ENCODE data around the gene MYG1. TPM values are rescaled to one million over a fixed set of nuclear protein-coding genes. Genes with fewer than 3 reads are reported as not detected.
A peak's percentile ranks its signal among the peaks of the same experiment; 100 is the strongest.

MYG1 gene
- total RNA-seq, 4 donors from 2014 or later, result 18.4 to 25.6 (median 24.8) TPM

GRCh38 chr12:53347905-53348304, 48.4 kb downstream of the MYG1 start:
- no peaks in the 10 kb centered on the region for H3K36me3 ChIP-seq
- DNase-seq, result no peak
- no peaks in the 10 kb centered on the region for H3K9me3 ChIP-seq
- H3K27me3 ChIP-seq, result no peaks in the 10 kb centered on the region
- no peak overlapping the region for H3K4me3 ChIP-seq
- TF ChIP-seq POLR2A (IDR thresholded peaks at IDR 0.05) (no peak), CTCF (IDR thresholded peaks at IDR 0.05) (no peak)
- H3K27ac ChIP-seq, result no peak overlapping the region
- peaks cover 0 to 16% (median 5%) of the 10 kb centered on the region in 4 donors for H3K4me1 ChIP-seq

- Histone ChIP-seq H3K36me3 (no peaks in the 10 kb centered on the region), H3K4me1 (peaks cover 0 to 11% (median 0%) of the 10 kb centered on the region in 4 donors), H3K4me3 (no peak overlapping the region), H3K9me3 (no peaks in the 10 kb centered on the region), H3K27me3 (no peaks in the 10 kb centered on the region), H3K27ac (peak overlapping the region in 2 of 4 donors; percentile 41 to 56)
- TF ChIP-seq CTCF (IDR thresholded peaks at IDR 0.05), result peak; percentile 82 to 97 (median 94)
- no peak for TF ChIP-seq POLR2A (IDR thresholded peaks at IDR 0.05)
- peak; percentile 81 to 95 (median 81) for DNase-seq
Measured at GRCh38 chr12:53352331-53353256, 53.1 kb downstream of the MYG1 start.

- no peaks in the 10 kb centered on the region for H3K9me3 ChIP-seq
- H3K27ac ChIP-seq, result peak overlapping the region in 2 of 4 donors; percentile 41 to 56
- no peaks in the 10 kb centered on the region for H3K27me3 ChIP-seq
- no peak overlapping the region for H3K4me3 ChIP-seq
- TF ChIP-seq CTCF (IDR thresholded peaks at IDR 0.05) (no peak), POLR2A (IDR thresholded peaks at IDR 0.05) (no peak)
- no peaks in the 10 kb centered on the region for H3K36me3 ChIP-seq
- peaks cover 0 to 11% (median 0%) of the 10 kb centered on the region in 4 donors for H3K4me1 ChIP-seq
- DNase-seq, result no peak
Measured at GRCh38 chr12:53353257-53353655, 53.8 kb downstream of the MYG1 start.

GRCh38 chr12:53355121-53355520, 55.6 kb downstream of the MYG1 start:
- H3K36me3 ChIP-seq, result no peaks in the 10 kb centered on the region
- peaks cover 0 to 11% (median 0%) of the 10 kb centered on the region in 4 donors for H3K4me1 ChIP-seq
- H3K27me3 ChIP-seq, result no peaks in the 10 kb centered on the region
- no peak for TF ChIP-seq CTCF (IDR thresholded peaks at IDR 0.05)
- DNase-seq, result no peak
- no peak overlapping the region for H3K27ac ChIP-seq
- no peak overlapping the region for H3K4me3 ChIP-seq
- H3K9me3 ChIP-seq, result no peaks in the 10 kb centered on the region

Other genes starting within 250 kb of the MYG1 start
- 100 to 1,000 TPM in 3 of 4 donors, 10 to 100 TPM in 1; 29.2 to 274 (median 154) TPM for gene TNS2, start 249.6 kb upstream of the MYG1 start, total RNA-seq
- gene SPRYD3, start 220.3 kb upstream of the MYG1 start, total RNA-seq, result 10 to 100 TPM; 27.8 to 38.7 (median 34.8) TPM
- gene IGFBP6, start 202.0 kb upstream of the MYG1 start, total RNA-seq, result 100 to 1,000 TPM in 2 of 4 donors, 10 to 100 TPM in 2; 68.5 to 191 (median 128) TPM
- gene SOAT2, start 196.2 kb upstream of the MYG1 start, total RNA-seq, result 10 to 100 TPM in 3 of 4 donors, not detected in 1; 13.3 to 55.0 (median 34.5) TPM
- gene ZNF740, start 119.0 kb upstream of the MYG1 start, total RNA-seq, result 10 to 100 TPM; 11.9 to 38.8 (median 23.1) TPM
- 100 to 1,000 TPM in 2 of 4 donors, 10 to 100 TPM in 2; 36.1 to 154 (median 109) TPM for gene CSAD, start 118.8 kb upstream of the MYG1 start, total RNA-seq
- 10 to 100 TPM in 1 of 4 donors, 1 to 10 TPM in 3; 3.8 to 66.0 (median 4.4) TPM for gene ITGB7, start 92.4 kb upstream of the MYG1 start, total RNA-seq
- 10 to 100 TPM in 1 of 4 donors, 1 to 10 TPM in 3; 1.9 to 10.7 (median 5.7) TPM for gene RARG, start 67.5 kb upstream of the MYG1 start, total RNA-seq
- 100 to 1,000 TPM in 1 of 4 donors, 10 to 100 TPM in 3; 47.0 to 108 (median 87.0) TPM for gene ESPL1, start 31.4 kb upstream of the MYG1 start, total RNA-seq
- gene PFDN5, start 4.2 kb upstream of the MYG1 start, total RNA-seq, result 100 to 1,000 TPM; 223 to 578 (median 263) TPM
- 100 to 1,000 TPM in 1 of 4 donors, 10 to 100 TPM in 3; 36.4 to 143 (median 51.1) TPM for gene AAAS, start 21.9 kb downstream of the MYG1 start, total RNA-seq
- gene SP7, start 36.7 kb downstream of the MYG1 start, total RNA-seq, result not detected
- 10 to 100 TPM; 56.1 to 83.4 (median 67.8) TPM for gene SP1, start 80.5 kb downstream of the MYG1 start, total RNA-seq
- gene AMHR2, start 124.2 kb downstream of the MYG1 start, total RNA-seq, result under 1 TPM in 1 of 4 donors, not detected in 3; 0.40 TPM
- gene PRR13, start 142.0 kb downstream of the MYG1 start, total RNA-seq, result 100 to 1,000 TPM; 160 to 541 (median 423) TPM
- gene PCBP2, start 152.4 kb downstream of the MYG1 start, total RNA-seq, result 100 to 1,000 TPM; 384 to 549 (median 500) TPM
- gene MAP3K12, start 199.8 kb downstream of the MYG1 start, total RNA-seq, result 10 to 100 TPM in 3 of 4 donors, 1 to 10 TPM in 1; 6.5 to 44.6 (median 11.6) TPM
- 10 to 100 TPM; 25.7 to 30.3 (median 27.2) TPM for gene TARBP2, start 201.6 kb downstream of the MYG1 start, total RNA-seq
- gene NPFF, start 207.8 kb downstream of the MYG1 start, total RNA-seq, result not detected

Data from Peyer's patch (tissue), 4 donors.